HG02763 (cell line): ENCODE results near the gene M1AP.

Source experiments
- ATAC-seq: cut with Tn5 transposase; IDR thresholded peaks from one replicate; pipeline ENCODE4 v1.9.1; 2021; ENCODE audit warnings: mild to moderate bottlenecking, moderate library complexity; ENCODE audit not compliant: unreplicated experiment

Gene M1AP

DNA sequence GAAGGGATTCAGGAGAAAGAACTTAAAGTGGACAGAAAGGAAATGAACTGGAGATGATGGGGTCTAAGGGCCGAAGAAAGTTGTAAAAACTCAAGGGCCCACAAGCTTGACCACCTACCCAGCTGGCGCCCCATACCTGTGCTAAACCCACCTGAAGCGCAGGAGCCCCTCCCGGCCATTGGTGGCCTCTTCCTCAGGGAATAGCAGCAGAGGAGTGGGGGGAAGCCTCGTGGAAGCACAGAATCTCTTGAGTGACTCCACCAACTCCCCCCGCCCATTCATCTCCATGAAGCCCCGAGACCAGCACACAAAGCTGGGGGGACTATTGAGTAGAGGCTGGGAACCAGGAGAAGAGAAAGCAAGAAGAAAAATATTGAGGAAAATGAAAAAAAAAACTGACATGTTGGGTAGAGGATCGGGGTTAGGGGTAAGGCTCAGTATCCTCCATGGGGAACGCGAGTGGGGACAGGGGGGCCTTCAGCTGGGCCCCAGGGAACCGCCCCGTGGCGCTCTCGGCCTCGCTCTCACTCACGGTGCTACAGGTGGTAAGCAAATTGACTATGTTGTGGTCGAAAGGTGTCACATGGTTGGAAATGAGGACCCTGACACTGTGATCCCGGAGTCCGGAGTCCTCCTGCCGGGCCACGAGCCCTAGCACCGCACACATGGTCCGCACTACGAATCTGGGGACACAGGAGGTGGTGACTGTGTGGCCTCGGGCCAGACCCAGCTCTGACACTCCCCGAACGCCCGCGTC lies 119.4 kb downstream of the M1AP start:
- ATAC-seq: peak; percentile 5

DNA sequence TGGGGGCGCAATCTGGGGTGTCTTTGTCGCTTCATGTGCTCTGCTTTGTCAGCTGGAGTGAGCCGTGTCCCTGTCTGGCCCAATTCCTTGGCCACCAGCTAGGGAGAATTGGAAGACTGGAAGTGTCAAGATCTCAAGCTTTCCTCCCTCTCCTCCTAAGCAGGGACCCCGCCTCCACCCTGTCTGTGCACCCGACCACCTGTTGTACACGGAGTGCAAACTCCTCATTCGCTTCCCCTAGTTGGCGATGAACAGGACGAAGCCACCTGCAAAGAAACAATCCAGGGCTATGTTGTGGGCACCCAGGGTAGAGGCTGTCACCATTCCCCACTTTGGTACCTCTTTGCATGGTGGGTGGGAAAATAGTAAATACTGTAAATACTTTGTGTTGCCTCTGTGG lies 120.4 kb downstream of the M1AP start:
- ATAC-seq: no peak

DNA sequence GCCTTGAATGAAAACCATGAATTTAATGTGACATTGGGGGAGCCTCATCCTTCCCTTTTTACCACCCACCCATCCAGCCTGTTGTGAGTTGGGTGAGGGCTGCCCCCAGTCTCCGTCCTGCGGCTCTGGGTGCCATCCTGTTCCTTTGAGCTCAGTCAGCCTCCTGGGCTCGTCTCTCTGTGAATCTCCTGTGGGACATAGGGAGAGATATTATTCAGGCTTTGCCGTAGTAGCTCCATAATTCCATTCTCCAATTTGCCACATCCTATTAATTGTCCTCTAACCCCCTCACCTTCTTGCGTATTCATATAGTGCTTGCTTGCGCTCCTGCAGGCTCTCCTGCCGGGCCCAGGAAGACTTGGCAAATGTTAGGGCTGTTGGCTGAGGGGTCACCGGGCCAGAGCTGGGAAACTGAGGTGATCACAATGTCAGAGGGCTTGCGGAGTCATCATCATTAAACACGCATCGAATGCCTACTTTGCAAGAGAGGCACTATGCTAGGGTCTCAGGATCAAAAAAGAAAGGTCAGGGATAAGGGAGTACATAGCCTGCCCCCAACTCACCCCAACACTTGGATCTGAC lies 121.4 kb downstream of the M1AP start:
- ATAC-seq: no peak

DNA sequence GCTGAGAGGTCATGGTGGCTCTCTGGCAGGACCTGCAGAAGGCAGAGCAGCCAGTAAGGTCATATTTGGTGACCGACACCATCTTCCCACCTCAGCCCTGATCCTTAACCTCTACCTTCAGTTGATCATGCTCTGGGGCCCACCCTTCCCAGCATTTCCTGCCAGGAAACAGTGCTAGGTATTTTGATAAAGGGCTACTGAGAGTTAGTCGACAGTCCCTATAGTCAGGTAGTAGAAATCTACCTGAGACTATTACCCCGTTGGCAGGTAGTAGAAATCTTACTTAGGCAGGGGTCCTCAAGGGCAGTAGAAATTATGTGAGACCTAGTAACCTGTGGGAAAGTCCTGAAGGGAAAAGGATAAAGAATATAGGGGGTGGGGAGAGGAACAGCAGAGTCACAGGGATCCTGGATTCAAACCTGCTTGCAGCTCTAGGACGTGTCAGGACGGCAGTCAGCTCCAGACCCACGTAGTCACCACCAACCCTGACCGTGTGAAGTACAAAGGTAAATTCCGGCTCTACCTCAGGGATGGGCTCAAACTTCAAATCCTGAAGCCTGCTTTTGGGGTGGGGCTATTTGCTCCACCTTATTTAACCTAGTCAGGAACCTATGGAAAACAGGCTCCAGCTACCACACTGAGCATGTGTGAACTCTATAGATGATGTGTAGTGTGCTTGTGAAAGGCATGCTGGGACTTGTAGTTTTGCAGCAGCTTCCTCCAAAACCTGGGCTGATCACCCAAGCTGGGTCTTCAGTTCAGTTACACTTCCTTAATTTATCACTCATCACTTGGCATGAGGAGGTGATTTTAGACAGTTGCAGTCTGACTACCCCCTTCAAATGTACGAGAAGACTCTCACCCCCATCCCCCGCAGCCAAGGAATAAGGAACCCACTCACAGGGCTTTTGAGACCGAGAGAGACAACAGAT lies 122.1 kb downstream of the M1AP start, which contains the start of gene DQX1:
TSS of gene DQX1 (minus strand) at position 515 of the 932 bp plus-strand sequence. CDS start at position 13, 502 bp downstream.
- no peak for ATAC-seq

DNA sequence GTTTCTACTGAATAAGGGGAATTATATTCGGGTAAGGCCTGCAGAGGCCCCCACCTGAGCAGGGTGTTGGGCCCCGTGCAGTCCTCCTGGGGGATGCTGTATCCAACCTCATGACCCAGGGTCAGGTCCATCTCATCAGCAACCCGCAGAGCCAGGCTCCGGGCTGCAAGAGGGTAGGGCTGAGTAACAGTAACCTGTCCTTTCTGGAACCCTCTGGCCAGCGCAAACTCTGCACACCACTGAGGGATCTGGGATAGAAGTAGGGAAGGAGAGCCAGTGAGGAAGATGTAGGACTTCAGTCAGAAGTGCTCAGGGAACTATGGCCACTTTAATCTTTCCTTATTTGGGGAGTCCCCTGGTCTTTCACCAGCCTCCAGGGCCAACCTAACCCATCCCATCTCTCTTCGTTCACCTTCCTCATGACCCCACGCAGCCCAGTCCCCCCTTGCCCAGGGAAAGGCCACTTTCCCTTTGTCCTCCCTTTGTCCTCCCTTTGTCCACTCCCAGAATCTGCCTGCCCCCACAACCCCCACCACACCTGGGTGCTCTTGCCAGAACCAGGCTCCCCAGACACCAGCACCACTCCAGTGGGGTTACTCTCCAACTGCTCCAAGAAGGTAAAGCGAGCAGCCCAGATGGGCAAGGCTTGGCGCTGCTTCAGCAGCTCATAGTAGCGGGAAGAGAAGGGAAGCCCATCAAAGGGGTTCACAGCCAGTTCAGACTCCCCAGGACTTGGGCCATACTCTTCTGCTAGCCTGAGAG lies 123.0 kb downstream of the M1AP start:
- ATAC-seq: no peak

DNA sequence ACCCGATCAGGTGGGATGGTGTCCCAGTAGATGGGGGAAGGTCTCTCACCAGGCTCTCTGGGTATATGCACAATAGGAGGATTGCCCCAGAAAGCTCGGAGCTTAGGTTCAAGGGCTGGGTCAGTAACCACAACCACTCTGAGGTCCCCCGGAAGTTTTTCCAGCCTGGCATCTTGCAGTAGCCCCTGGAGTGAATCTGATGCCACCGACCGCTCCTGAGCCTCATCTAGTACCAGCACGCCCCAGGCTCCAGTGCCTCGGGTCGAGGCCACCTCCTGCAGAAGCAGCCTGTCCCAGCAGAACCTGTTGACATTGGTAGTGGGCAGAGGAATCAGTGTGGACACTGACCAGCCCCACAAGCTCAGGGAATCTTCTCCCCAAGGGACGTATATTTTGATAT lies 124.1 kb downstream of the M1AP start:
- no peak for ATAC-seq

DNA sequence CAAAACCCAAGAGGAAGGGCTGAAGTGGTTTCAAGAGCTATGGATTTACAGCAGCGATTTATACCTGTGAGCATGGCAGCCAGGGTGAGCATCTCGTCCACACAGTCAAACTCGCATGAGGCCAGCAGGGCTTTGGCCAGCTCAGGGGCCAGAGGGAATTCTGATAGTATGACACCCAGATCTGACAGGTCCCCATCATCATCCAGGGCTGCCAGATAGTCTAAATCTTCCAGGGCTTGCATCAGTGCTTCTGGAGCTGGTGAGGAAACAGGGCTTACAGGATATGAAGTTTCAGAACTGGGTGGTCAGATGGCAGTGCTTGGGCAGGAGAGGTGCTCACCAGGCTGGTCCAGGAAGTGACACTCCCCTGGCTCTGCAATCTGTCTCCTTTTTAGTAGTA lies 125.6 kb downstream of the M1AP start:
- ATAC-seq: no peak

DNA sequence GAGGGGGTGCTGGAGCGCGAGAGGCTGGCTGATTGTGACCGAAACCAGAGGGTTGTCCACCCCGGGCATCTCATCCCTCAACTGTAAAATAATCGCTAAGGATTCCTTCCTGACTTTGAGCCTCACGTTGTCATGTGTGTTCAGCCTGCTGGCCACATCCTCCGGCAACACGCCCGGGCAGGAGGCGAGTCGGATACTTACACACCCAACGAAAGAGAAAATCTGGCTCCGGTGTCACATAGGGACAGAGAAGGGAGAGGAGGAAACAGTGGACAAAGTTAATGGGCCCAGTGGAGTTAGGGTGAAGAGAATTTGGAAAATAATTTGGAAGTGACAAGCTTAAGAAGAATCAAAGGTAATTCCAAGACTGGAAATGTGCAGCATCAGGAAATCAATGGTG lies 131.5 kb downstream of the M1AP start:
- ATAC-seq: no peak

DNA sequence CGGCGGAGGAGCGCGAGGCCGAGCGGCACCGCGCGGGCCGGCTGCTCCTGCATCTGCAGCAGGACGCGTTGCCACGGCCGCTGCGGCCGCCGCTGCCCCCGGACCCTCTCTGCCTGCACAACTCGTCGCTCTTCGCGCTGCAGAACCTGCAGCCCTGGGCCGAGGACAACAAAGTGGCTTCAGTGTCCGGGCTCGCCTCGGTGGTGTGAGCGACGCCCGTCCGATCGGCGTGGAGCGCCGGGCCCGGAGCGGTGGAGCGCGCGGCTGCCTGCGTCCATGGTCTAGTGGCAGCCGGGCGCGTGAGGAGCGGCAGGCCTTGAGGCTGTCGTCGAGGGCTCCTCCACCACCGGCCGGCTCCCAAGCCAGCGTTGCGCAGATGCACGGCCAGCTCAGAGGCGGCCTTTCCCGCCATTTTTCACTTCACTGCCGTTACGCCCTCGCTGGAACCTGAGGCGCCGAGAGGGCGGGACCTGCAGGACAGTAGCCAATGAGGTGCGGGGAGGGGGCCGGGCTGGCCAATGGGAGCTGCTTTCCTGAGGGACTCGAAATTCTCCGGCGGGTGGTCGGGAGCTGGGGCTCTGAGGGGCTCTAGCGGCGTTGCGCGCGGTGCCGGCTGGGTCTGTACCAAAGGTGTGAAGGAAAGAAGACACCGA lies 132.0 kb downstream of the M1AP start:
- peak; percentile 77 for ATAC-seq

DNA sequence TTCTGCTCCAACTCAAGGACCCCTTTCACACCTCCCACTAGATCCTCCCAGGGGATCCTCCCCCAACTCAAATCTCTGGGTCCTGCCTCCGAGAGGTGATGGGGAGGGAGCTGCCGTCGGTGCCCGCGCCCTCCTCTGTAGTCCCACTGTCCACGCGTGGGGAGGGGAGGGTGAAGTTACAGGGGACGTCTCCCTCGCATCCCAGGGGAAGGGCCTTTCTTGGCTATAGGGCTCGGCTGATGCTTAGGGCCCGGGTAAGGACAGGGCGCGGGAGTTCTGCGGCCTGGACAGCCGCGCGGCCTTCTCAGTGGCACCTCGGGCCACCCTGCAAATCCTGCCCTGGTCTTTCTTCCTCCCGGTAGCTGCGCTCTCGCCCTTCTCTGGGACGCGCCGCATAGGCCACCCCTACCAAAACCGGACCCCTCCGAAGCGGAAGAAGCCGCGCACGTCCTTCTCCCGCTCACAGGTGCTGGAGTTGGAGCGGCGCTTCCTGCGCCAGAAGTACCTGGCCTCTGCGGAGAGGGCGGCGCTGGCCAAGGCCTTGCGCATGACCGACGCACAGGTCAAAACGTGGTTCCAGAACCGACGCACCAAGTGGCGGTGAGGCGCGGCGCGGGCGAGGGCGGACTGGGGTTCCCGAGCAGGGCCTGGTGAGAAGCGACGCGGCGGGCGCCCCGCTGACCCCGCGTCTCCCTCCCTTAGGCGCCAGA lies 132.7 kb downstream of the M1AP start:
- ATAC-seq: no peak

DNA sequence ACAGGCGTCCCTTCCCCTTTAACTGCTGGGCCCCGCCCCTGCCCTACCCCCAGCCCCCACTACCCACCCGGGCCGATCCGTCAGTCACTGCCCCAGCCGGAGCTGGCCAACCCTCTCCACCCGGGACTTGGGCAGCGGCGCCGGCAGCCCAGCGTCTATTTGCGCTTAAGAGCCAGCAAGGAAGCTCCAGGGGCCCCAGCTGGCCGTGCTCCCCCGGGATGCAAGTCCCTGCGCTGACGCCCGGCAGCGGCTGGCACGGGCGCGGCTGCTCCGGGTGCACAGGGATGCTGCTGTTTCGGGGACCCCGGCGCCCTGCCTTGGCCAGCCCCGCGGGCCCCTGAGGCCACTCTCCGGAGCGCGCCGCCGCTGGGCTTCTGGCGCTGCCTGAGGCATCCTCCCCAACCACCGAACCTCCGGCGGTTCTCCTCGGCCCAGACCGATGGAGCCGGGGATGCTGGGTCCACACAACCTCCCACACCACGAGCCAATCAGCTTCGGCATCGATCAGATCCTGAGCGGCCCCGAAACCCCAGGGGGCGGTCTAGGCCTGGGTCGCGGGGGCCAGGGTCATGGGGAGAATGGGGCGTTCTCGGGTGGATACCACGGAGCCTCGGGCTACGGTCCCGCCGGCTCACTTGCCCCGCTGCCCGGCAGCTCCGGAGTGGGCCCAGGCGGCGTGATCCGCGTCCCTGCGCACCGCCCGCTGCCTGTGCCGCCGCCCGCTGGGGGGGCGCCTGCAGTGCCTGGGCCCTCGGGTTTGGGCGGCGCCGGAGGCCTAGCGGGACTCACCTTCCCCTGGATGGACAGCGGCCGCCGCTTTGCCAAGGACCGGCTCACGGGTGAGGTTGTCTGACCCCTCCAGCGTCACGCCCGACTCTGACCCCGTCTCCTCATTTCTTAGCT lies 133.5 kb downstream of the M1AP start, which contains the start of gene TLX2:
TSS of gene TLX2 (plus strand) at position 83 of the 903 bp plus-strand sequence. CDS start at position 440, 357 bp downstream.
- no peak for ATAC-seq

DNA sequence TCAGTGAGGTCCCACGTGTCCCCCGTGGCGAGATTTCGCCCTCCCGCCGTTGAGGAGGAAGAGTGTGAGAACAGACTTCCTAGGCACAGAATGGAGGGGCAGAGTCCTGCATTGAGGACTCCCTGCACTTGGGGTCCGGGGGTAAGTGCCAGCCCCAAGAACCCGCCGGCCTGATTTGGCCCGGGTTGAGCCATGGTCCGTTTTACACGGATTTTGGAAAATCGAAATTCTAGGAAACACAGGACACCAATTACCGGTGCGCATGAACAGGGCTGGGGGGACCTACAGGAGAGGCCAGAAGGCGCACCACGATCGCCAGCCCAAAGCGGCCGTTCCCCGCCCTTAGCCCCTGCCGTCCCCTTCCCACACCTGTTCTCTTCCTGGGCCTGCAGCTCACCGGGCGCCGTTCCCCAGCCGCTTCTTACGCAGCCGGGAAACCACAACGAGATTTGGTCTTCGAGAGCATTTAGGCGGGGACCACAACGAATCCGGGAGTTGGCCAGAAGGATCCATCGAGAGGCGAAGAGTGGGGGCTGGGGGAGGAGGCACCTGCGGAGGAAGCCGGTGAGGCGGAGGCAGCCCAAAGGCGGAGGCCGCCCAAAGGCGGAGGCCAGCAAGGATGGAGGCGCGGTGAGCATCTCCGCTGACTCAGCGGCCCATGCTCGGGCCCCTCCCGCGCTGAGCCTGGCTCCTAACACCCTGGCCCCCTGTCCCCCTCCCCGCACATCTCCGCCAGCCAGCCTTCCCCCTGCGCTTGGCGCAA lies 134.3 kb downstream of the M1AP start:
- no peak for ATAC-seq

DNA sequence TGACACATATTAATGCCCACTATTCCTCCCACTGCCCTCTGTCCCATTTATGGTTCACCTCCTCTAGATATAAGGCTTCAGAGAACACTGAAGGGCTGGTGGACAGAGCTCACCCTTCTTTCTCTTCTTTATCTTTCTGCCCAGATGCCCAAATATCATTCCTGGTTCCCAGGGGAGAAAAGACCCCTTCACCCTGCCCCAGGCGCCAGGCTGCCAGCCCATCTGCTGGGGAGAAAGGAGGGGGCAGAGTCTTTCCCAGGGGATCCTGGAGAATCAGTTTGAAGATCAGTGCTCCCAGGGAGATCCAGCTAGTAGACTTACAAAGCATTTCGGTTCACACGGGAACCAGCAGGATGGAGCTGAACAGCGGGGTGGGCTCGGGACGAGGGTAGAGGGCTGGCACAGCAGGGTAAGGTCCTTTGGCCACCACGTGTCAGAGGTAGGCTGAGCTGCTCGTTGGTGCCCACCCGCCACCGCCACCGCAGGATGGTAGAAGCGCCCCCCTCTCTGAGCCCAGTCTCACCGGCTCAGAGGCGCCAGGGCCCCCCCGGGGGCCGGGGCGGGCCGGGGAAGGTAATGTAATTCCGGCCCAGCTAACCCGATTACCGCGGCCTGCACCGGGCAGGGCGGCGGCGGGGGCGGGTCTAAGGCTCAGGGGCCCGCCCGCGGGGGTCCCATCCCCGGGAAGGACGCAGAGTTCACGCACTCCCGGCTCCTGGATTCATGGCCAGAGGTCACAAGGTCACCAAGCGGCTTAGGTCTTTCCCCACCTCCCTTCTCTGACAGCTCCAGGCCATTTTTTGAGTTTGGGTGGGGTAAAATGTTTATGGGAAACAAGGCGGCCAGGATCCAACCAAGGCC lies 135.2 kb downstream of the M1AP start:
- no peak for ATAC-seq

DNA sequence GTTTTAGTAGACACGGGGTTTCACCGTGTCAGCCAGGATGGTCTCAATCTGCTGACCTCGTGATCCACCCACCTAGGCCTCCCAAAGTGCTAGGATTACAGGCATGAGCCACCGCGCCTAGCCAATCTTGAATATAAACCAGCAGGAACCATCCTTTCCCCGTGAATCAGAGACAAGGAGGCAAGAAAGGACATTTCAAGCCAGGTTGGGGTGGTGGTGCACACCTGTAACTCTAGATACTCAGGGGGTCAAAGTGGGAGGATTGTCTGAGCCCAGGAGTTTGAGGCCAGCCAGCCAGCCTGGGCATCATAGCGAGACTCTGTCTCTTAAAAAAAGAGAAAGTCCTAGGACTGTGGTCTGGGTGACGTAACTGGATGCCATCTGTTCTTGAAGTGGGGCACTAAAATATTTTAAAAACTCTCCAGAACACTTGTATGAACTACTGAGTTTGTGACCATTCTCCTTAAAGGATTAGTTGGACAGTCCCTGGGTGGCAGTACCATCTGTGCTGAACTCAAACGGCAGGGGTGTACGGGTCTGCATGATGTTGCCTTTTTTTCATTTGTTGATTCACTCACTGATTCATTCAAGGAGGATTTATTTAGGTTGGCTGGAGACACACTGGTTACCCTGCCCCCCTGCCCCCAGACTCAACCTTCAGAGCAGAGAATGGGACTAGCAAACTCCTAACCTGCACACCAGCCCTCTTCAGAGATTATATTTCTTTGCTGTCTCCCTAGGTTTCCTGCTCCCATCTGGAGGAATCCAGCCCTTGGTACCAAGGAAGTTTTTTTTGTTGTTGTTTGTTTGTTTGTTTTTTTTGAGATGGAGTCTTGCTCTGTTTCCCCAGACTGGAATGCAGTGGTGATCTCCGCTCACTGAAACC lies 136.8 kb downstream of the M1AP start:
- ATAC-seq: no peak

DNA sequence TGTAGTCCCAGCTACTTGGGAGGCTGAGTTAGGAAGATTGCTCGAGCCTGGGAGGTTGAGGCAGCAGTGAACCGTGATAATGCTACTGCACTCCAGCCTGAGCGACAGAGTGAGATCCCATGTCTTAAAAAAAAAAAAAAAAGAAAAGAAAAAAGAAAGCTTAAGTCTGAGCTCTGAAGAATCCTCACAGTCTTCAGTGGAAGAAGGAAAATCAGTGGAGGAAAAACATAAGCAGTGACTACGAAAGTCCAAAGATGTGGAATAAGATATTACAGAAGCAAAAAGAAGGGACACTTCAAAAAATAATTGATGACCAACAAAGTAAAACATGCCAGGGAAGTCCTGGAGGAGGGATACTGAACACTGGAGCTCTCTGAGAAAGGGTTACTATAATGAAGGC lies 137.9 kb downstream of the M1AP start:
- no peak for ATAC-seq
